Immature natural killer cell (primary cell): Measurements from ENCODE around the gene RICTOR. TPM values are rescaled to one million over a fixed set of nuclear protein-coding genes. Genes with fewer than 3 reads are reported as not detected.
"Not testable (repeated sequence)": the region's sequence is repeated elsewhere in the genome, so short reads cannot be mapped to it uniquely, and the experiment has no call there.

Experiments
- DNase-seq, 3 donors: peaks; one replicate each; pipeline ENCODE4 v3.0.0; 2022; ENCODE audit warnings: mixed read lengths in 1 of 3
- H3K27ac Mint-ChIP-seq, 6 donors: one replicate each; pipeline ENCODE4 v1.8.0; 2020; ENCODE audit warnings: mixed read lengths in 6 of 6, mild to moderate bottlenecking in 5 of 6, inconsistent platforms in 4 of 6, moderate library complexity in 3 of 6
- H3K27me3 Mint-ChIP-seq, 3 donors: one replicate each; pipeline ENCODE4 v1.8.0; 2020 to 2021; ENCODE audit warnings: low read depth in 3 of 3, mild to moderate bottlenecking in 3 of 3, mixed read lengths in 3 of 3, moderate library complexity in 3 of 3, inconsistent platforms in 1 of 3
- H3K36me3 Mint-ChIP-seq, 3 donors: one replicate each; pipeline ENCODE4 v1.8.0; 2020; ENCODE audit warnings: mixed read lengths in 3 of 3, inconsistent platforms in 2 of 3, mild to moderate bottlenecking in 2 of 3
- H3K4me1 Mint-ChIP-seq, 2 donors: one replicate each; pipeline ENCODE4 v1.8.0; 2020; ENCODE audit warnings: inconsistent platforms in 2 of 2, mild to moderate bottlenecking in 2 of 2, mixed read lengths in 2 of 2, moderate library complexity in 1 of 2
- H3K4me3 Mint-ChIP-seq, 5 donors: one replicate each; pipeline ENCODE4 v1.8.0; 2020; ENCODE audit warnings: mild to moderate bottlenecking in 5 of 5, mixed read lengths in 5 of 5, inconsistent platforms in 3 of 5, moderate library complexity in 3 of 5
- H3K9me3 Mint-ChIP-seq, 6 donors: one replicate each; pipeline ENCODE4 v1.8.0; 2020; ENCODE audit warnings: mild to moderate bottlenecking in 6 of 6, mixed read lengths in 6 of 6, inconsistent platforms in 4 of 6, moderate library complexity in 3 of 6
- polyA plus RNA-seq, 3 donors: library from polyadenylated mRNA; unstranded; fragments of 300-500 nt; fragmentation: Illumina TruSeq; gene quantifications; one replicate each; pipeline ENCODE4 v1.2.3, GENCODE V29; 2021

The RICTOR gene
- polyA plus RNA-seq, 3 donors from 2014 or later = 6.7 to 14.0 (median 7.4) TPM

DNA sequence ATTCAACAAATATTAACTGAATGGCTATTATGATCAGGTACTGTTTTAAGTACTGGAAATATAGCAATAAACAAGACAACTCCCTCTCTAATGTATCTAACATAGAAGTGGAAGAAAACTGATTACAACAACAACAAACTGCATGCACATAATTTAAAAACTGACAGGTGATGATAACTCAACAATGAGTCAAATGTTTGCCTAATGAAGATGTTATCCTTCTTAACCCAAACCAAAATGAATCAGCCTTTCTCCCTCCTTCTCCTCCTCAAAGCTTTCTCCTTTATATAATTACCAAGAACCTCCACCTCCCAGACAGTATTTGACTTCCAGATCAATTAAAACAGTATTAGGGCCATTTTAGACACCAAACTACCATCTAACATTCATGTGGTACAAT, 49.3 kb downstream of the RICTOR start:
- Mint-ChIP-seq H3K36me3 (peaks cover 9 to 11% (median 11%) of the 10 kb centered on the region in 3 donors), H3K4me3 (peak overlapping the region in 2 of 5 donors; percentile 6 to 33), H3K4me1 (peaks cover 50 to 82% of the 10 kb centered on the region in 2 donors), H3K27ac (peak overlapping the region in 4 of 6 donors; percentile 27 to 74 (median 35)), H3K27me3 (peaks cover 0 to 3% (median 2%) of the 10 kb centered on the region in 3 donors), H3K9me3 (peaks cover 2 to 6% (median 5%) of the 10 kb centered on the region in 6 donors)
- DNase-seq = no peak

DNA sequence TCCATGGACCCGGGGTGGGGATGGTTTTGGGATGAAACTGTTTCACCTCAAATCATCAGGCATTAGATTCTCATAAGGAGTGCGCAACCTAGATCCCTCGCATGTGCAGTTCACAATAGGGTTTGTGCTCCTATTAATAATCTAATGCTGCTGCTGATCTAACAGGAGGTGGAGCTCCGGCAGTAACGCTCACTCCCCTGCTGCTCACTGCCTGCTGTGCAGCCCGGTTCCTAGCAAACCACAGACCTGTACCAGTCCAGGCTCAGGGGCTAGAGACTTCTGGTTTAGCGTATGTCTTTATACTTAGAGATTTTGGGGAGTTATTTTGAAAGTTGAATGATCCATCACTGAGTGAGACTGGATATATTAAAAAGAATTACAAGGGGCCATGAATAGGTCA, 50.2 kb downstream of the RICTOR start:
- Mint-ChIP-seq H3K4me3 (peak overlapping the region in 4 of 5 donors; percentile 5 to 41 (median 30)), H3K36me3 (peaks cover 12 to 15% (median 15%) of the 10 kb centered on the region in 3 donors), H3K9me3 (peaks cover 2 to 6% (median 5%) of the 10 kb centered on the region in 6 donors), H3K4me1 (peaks cover 54 to 82% of the 10 kb centered on the region in 2 donors), H3K27ac (peak overlapping the region in 3 of 6 donors; percentile 4 to 62 (median 49)), H3K27me3 (peaks cover 0 to 3% (median 2%) of the 10 kb centered on the region in 3 donors)
- DNase-seq = peak; percentile 3 to 14 (median 9)

DNA sequence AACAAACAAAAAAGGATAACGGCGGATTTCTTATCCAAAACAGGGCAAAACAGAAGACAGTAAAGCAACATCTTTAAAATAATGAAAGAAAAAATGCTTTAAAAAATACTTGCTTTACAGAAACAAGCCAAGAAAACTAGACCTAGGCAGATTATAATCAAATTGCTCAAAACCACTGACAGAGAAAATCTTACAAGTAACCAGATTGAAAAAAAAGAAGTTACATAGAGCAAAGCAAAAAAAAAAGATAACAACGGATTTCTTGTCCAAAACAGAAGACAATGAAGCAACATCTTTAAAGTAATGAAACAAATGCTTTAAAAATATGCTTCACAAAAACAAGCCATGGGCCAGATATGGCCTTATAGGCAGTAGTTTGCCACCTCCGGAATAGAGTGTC, 51.1 kb downstream of the RICTOR start:
- Mint-ChIP-seq H3K4me3 (peak overlapping the region in 4 of 5 donors; percentile 0 to 43 (median 22)), H3K36me3 (peaks cover 12 to 22% (median 12%) of the 10 kb centered on the region in 3 donors), H3K4me1 (peaks cover 58 to 85% of the 10 kb centered on the region in 2 donors), H3K27me3 (peaks cover 0 to 3% (median 2%) of the 10 kb centered on the region in 3 donors), H3K9me3 (peaks cover 2 to 6% (median 4%) of the 10 kb centered on the region in 6 donors), H3K27ac (peak overlapping the region in 5 of 6 donors; percentile 12 to 50 (median 14))
- DNase-seq = no peak

DNA sequence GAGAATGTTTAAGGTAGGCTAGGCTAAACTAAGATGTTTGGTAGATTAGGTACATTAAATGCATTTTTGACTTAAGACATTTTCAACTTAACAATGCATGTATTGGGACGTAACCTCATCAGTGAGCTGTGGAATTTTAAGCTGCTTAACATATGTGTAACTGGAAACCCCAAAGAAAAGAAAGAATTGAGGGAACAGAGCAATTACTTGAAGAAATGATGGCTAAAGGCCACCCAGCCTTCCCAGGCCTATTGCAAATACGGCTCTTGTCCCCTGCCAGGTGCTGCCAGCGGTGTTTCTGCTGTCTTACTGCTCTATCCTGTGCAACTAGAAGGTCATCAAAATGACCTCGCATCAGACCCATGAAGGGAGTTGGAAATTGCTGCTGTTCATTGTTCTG, 52.0 kb downstream of the RICTOR start:
- peaks cover 0 to 3% (median 2%) of the 10 kb centered on the region in 3 donors for H3K27me3 Mint-ChIP-seq
- no peak for DNase-seq
- H3K4me3 Mint-ChIP-seq = peak overlapping the region in 2 of 5 donors; percentile 7 to 42
- H3K27ac Mint-ChIP-seq = peak overlapping the region in 4 of 6 donors; percentile 4 to 64 (median 52)
- H3K4me1 Mint-ChIP-seq = peaks cover 62 to 89% of the 10 kb centered on the region in 2 donors
- H3K36me3 Mint-ChIP-seq = peaks cover 6 to 22% (median 7%) of the 10 kb centered on the region in 3 donors
- H3K9me3 Mint-ChIP-seq = no peaks in the 10 kb centered on the region

DNA sequence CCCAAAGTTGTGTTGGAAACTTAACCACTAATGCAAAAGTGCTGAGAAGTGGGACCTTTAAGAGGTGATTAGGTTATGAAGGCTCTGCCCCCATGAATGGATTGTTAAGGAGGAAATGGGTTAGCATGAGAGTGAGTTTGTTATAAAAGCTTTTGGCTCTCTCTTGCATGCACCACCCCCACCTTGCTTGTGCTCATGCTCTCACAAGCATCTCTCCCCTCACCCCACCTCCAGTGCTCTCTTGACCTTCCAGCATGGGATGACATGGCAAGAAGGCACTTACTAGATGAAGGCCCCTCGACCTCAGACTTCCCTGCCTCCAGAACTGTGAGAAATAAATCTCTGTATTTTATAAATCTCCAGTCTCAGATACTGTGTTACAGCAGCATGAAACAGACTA, 52.8 kb downstream of the RICTOR start:
- no peak overlapping the region for H3K4me3 Mint-ChIP-seq
- peaks cover 0 to 3% (median 2%) of the 10 kb centered on the region in 3 donors for H3K27me3 Mint-ChIP-seq
- H3K27ac Mint-ChIP-seq = peak overlapping the region in 2 of 6 donors; percentile 41 to 53
- H3K9me3 Mint-ChIP-seq = no peaks in the 10 kb centered on the region
- H3K36me3 Mint-ChIP-seq = peaks cover 6 to 22% (median 7%) of the 10 kb centered on the region in 3 donors
- DNase-seq = no peak
- H3K4me1 Mint-ChIP-seq = peaks cover 65 to 95% of the 10 kb centered on the region in 2 donors

DNA sequence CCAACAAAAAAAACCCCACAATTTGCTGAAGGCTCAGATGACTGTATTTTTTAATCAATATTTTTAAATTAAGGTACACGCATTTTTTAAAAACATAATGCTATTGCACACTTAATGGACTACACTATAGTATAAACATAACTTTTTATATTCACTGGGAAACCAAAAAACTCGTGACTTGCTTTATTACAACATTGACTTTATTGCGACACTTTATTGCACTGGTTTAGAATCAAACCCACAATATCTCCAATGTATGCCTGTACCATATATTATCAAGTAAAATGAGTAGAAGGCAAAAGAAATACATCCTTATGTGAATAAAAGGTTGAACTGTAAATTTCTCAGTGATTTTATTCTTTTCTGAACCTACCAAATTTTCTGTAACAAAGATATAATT, 53.7 kb downstream of the RICTOR start:
- peaks cover 0 to 5% (median 2%) of the 10 kb centered on the region in 3 donors for H3K27me3 Mint-ChIP-seq
- peak overlapping the region in 1 of 6 donors; percentile 40 for H3K27ac Mint-ChIP-seq
- H3K36me3 Mint-ChIP-seq = peaks cover 6 to 19% (median 7%) of the 10 kb centered on the region in 3 donors
- peaks cover 75 to 96% of the 10 kb centered on the region in 2 donors for H3K4me1 Mint-ChIP-seq
- DNase-seq = no peak
- H3K9me3 Mint-ChIP-seq = no peaks in the 10 kb centered on the region
- no peak overlapping the region for H3K4me3 Mint-ChIP-seq

DNA sequence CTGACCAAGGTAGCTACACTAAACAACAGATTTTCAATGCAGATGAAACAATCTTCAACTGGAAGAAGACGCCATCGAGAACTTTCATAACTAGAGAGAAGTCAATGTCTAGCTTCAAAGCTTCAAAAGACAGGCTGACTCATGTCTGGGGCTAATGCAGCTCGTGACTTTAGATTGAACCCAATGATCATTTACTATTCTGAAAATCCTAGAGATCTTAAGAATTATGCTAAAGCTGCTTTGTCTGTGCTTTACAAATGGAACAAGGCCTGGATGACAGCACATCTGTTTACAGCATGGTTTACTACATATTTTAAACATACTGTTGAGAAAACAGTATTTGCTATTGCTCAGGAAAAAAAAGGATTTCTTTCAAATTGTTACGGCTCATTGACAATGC, 54.9 kb downstream of the RICTOR start:
- no peaks in the 10 kb centered on the region for H3K9me3 Mint-ChIP-seq

DNA sequence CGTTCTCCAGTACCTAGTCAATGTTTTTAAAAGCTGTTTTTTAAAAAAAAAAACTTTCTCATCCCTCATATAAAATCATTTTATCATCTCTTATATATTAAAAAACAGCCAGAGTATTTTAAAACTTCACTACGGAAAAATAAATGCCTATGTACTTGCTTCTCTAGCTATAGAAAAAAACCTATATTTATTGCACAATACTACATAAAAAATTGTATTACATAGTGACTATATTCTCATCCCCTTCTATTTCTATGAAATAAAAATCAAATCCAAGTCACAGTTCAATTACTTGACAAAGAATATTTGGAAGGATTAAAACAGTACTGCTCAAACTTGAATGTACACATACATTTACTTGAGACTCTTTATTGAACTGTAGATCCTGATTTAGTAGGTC, 56.7 kb downstream of the RICTOR start:
- peaks cover 53 to 70% of the 10 kb centered on the region in 2 donors for H3K4me1 Mint-ChIP-seq
- H3K9me3 Mint-ChIP-seq = no peaks in the 10 kb centered on the region
- H3K27me3 Mint-ChIP-seq = peaks cover 0 to 5% (median 0%) of the 10 kb centered on the region in 3 donors
- H3K27ac Mint-ChIP-seq = peak overlapping the region in 4 of 6 donors; percentile 19 to 52 (median 42)
- DNase-seq = no peak
- H3K36me3 Mint-ChIP-seq = peaks cover 6 to 19% (median 10%) of the 10 kb centered on the region in 3 donors
- H3K4me3 Mint-ChIP-seq = no peak overlapping the region

More for the DNA sequence above, 54.9 kb downstream of the RICTOR start:
- Mint-ChIP-seq H3K4me1 (peaks cover 68 to 87% of the 10 kb centered on the region in 2 donors), H3K4me3 (no peak overlapping the region), H3K27me3 (peaks cover 0 to 5% (median 2%) of the 10 kb centered on the region in 3 donors), H3K36me3 (peaks cover 6 to 19% (median 7%) of the 10 kb centered on the region in 3 donors), H3K27ac (peak overlapping the region in 3 of 6 donors; percentile 7 to 43 (median 19))
- DNase-seq = no peak

DNA sequence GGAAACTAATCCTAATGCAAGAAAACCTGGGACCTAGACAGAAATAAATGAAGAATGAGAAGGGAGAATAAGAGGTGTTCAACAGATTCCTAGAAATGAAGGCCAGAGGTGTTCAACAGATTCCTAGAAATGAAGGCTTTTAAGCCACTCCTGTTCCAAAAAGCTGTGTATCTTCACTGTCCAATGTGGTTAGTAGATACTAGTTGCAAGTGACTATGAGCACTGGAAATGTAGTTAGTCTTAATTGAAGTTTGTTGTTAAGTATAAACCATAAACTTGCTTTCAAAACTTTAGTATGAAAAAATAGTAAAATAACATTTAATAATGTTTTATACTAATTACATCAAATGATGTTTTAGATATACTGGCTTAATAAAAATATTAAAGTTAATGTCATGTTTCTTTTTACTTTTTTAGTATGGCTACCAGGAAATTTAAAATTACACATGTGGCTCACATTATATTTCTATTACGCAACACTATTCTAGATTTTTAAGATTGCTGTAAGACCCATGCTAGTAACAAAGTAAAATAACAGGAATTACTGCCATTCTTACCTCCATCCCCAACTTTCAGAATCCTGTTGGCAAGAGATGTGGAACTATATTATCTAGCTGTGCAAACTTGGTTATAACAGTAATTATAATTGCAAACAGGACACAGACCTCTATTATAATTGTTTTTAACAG, 57.5 kb downstream of the RICTOR start:
- no peak for DNase-seq
- peaks cover 47 to 67% of the 10 kb centered on the region in 2 donors for H3K4me1 Mint-ChIP-seq
- H3K4me3 Mint-ChIP-seq = peak overlapping the region in 4 of 5 donors; percentile 10 to 54 (median 30)
- H3K36me3 Mint-ChIP-seq = peaks cover 12 to 25% (median 18%) of the 10 kb centered on the region in 3 donors
- H3K9me3 Mint-ChIP-seq = peaks cover 0 to 4% (median under 1%) of the 10 kb centered on the region in 6 donors
- H3K27me3 Mint-ChIP-seq = peaks cover 0 to 5% (median 0%) of the 10 kb centered on the region in 3 donors
- H3K27ac Mint-ChIP-seq = peak overlapping the region in 5 of 6 donors; percentile 31 to 77 (median 64)

DNA sequence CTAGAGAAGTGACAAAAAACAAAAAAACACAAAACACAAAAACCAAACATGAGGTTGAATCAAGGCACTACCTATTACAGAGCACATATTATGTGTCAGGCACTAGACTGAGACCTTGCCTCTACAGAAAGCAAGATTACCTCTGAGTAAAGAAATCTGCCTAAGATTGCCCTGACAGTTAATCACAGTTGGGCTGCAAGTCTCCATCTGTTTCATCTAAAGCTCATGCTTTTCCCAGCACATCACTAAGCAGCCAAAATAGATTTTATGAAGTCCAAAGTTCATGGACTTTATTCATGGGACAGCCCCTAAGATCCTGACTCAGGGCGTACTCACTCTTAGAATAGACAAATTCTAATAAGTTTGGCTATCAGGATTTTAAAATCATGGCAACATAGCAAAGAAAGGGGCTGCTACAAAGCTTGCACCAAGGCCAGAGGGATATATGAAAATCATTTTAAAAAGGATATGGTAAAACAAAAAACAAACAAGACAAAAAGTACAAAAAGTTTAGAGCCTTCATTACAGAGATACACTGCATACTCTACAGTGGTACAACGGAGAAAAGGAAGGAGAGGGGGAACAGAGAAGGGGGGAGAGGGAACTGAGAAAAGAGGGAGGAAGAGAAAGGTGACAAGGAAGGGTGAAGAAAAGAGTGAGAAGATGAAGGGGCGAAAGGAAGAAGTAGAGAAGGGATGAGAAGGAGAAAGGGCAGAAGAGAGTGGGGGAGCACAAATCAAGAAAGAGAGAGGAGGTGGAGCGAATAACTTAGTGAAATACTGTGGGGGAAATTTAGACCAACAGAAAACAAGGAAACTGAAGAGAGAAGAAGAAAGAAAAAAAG, 58.2 kb downstream of the RICTOR start:
- peak overlapping the region; percentile 9 to 77 (median 58) for H3K27ac Mint-ChIP-seq
- DNase-seq = no peak
- peaks cover 0 to 4% (median 2%) of the 10 kb centered on the region in 6 donors for H3K9me3 Mint-ChIP-seq
- H3K27me3 Mint-ChIP-seq = peaks cover 0 to 4% (median 0%) of the 10 kb centered on the region in 3 donors
- H3K4me1 Mint-ChIP-seq = peaks cover 40 to 60% of the 10 kb centered on the region in 2 donors
- H3K36me3 Mint-ChIP-seq = peaks cover 17 to 33% (median 26%) of the 10 kb centered on the region in 3 donors
- peak overlapping the region in 4 of 5 donors; percentile 10 to 54 (median 30) for H3K4me3 Mint-ChIP-seq

DNA sequence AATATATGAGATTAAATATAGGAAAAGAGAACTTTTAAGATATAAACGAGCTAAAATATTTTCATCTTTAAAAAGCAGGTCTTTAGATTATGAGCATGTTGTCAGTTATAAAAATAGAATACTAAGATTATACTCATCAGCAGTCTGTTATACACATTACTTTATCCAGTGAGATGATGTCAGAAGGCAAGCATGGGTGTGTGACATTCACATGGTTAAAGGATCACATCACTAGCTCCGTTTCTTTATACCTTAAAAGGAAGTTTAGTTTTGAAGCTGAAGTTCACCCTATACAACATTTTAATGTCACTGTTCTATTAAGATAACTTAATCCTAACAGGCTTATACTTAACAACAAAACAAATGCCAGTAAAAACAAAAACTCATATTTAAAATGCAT, 59.6 kb downstream of the RICTOR start:
- H3K27ac Mint-ChIP-seq = no peak overlapping the region
- no peak for DNase-seq
- peaks cover 0 to 7% (median 3%) of the 10 kb centered on the region in 6 donors for H3K9me3 Mint-ChIP-seq
- peaks cover 40 to 58% of the 10 kb centered on the region in 2 donors for H3K4me1 Mint-ChIP-seq
- H3K27me3 Mint-ChIP-seq = peaks cover 0 to 4% (median 0%) of the 10 kb centered on the region in 3 donors
- peaks cover 19 to 37% (median 32%) of the 10 kb centered on the region in 3 donors for H3K36me3 Mint-ChIP-seq
- H3K4me3 Mint-ChIP-seq = no peak overlapping the region

DNA sequence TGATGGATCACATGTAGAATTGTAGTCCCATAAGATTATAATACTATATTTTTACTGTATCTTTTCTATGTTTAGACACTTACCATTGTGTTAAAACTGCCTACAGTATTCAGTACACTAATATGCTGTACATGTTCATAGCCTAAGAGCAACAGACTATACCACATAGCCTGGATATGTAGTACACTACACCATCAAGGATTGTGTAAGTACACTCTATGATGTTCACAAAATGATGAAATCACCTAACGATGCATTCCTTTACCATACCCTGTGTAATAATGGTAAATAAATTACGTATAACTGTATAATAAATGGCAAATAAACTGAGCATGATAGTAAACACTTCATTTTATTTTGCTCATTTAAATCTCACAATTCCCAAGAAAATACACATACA, 60.3 kb downstream of the RICTOR start:
- H3K4me1 Mint-ChIP-seq = peaks cover 38 to 56% of the 10 kb centered on the region in 2 donors
- peaks cover 19 to 35% (median 31%) of the 10 kb centered on the region in 3 donors for H3K36me3 Mint-ChIP-seq
- DNase-seq = no peak
- peaks cover 0 to 4% (median 0%) of the 10 kb centered on the region in 3 donors for H3K27me3 Mint-ChIP-seq
- H3K4me3 Mint-ChIP-seq = no peak overlapping the region
- peaks cover 0 to 7% (median 3%) of the 10 kb centered on the region in 6 donors for H3K9me3 Mint-ChIP-seq
- H3K27ac Mint-ChIP-seq = peak overlapping the region in 1 of 6 donors; percentile 66

DNA sequence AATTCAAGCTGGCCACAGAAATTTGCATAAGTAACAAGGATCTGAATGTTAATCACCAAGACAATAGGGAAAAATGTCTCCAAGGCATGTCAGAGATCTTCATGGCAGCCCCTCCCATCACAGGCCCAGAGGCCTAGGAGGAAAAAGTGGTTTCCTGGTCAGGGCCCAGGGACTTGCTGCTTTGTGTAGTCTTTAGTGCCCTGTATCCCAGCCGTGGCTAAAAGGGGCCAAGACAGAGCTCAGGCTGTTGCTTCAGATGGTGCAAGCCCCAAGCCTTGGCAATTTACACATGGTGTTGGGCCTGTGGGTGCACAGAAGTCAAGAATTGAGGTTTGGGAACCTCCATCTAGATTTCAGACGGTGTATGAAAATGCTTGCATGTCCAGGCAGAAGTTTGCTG, 63.2 kb downstream of the RICTOR start:
- not testable (repeated sequence) for H3K9me3 Mint-ChIP-seq
- Mint-ChIP-seq H3K27ac (peak overlapping the region in 1 of 6 donors; percentile 17), H3K4me1 (peaks cover 17 to 32% of the 10 kb centered on the region in 2 donors)

More for the DNA sequence above, 63.2 kb downstream of the RICTOR start:
- not testable (repeated sequence) for DNase-seq, H3K27me3 Mint-ChIP-seq, H3K4me3 Mint-ChIP-seq
- H3K36me3 Mint-ChIP-seq = peaks cover 19 to 31% (median 23%) of the 10 kb centered on the region in 3 donors
